ENCODE data around the gene HELLS.
"Not testable (repeated sequence)": the region's sequence is repeated elsewhere in the genome, so short reads cannot be mapped to it uniquely, and the experiment has no call there.

The HELLS gene

DNA sequence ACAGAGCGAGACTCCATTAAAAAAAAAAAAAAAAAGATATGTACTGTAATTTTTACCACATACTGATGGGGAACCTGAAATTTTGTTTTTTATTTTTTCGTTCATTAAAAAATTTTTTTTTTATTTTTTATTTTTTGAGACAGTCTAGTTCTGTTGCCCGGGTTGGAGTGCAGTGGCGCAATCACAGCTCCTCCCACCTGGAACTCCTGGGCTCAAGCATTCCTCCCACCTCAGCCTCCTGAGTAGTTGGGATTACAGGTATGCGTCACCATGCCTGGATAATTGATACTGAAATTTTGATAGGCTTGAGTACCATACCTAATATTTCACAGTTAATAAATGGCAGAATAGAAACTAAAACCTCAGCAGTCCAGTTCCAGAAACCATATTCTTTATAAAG lies 20.9 kb upstream of the HELLS start:
- DNase-seq (ENCODE audit: low read depth) = no peak
- H3K4me3 ChIP-seq (ENCODE audit: control insufficient read depth, low read depth, low read length) = no peak overlapping the region
- TF ChIP-seq, protein P1, sequence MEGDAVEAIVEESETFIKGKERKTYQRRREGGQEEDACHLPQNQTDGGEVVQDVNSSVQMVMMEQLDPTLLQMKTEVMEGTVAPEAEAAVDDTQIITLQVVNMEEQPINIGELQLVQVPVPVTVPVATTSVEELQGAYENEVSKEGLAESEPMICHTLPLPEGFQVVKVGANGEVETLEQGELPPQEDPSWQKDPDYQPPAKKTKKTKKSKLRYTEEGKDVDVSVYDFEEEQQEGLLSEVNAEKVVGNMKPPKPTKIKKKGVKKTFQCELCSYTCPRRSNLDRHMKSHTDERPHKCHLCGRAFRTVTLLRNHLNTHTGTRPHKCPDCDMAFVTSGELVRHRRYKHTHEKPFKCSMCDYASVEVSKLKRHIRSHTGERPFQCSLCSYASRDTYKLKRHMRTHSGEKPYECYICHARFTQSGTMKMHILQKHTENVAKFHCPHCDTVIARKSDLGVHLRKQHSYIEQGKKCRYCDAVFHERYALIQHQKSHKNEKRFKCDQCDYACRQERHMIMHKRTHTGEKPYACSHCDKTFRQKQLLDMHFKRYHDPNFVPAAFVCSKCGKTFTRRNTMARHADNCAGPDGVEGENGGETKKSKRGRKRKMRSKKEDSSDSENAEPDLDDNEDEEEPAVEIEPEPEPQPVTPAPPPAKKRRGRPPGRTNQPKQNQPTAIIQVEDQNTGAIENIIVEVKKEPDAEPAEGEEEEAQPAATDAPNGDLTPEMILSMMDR (conservative IDR thresholded peaks at IDR 0.05; ENCODE audit: control insufficient read depth, insufficient read depth, low read depth, low read length) = no peak

DNA sequence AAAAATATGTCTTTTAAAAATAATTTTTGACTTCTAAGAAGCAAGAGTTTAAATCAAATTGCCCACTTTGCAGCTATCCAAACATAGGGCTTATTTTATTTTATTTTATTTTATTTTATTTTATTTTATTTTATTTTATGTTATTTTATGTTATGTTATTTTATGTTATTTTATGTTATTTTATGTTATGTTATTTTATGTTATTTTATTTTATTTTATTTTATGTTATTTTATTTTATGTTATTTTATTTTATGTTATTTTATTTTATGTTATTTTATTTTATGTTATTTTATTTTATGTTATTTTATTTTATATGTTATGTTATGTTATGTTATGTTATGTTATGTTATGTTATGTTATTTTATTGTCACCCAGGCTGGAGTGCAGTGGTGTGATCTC lies 14.0 kb upstream of the HELLS start:
- not testable (repeated sequence) for DNase-seq (ENCODE audit: low read depth); H3K4me3 ChIP-seq (ENCODE audit: control insufficient read depth, low read depth, low read length)

DNA sequence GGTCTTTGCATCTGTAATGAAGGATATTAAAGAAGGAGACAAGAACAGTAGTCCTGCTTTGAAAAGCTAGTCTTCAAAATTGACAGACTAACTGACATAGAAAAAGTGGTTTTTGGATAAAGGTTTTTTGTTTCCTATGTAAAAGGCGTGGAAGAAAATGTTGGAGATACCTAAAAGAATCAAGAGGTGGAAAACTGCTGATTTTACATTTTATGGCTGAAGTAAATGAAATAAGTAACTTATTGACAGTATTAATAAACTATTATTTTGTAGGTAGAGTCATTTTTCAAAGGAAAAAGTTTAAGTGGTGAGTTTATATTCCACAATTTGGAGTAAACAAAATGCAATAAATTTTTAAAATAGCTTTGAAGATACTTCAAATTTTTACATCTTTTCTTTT lies 12.6 kb upstream of the HELLS start:
- DNase-seq (ENCODE audit: low read depth) = no peak
- no peak overlapping the region for H3K4me3 ChIP-seq (ENCODE audit: control insufficient read depth, low read depth, low read length)
- TF ChIP-seq, protein P1 (conservative IDR thresholded peaks at IDR 0.05; ENCODE audit: control insufficient read depth, insufficient read depth, low read depth, low read length) = no peak

DNA sequence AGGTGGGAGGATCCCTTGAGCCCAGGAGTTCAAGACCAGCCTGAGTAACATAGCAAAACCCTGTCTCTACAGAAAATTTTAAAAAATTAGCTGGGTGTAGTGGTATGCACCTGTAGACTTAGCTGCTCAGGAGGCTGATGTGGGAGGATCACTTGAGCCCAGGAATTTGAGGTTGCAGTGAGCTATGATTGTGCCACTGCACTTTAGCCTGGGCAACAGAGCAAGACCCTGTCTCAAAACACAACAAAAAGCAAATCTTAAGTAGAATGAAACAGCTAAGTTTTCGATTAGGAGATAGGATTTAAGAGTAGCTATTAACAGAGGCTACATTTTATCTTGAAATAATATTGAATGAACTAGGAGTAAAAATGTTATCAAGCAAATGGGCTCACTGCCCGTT lies 3.3 kb upstream of the HELLS start:
- H3K4me3 ChIP-seq (ENCODE audit: control insufficient read depth, low read depth, low read length); DNase-seq (ENCODE audit: low read depth): not testable (repeated sequence)

DNA sequence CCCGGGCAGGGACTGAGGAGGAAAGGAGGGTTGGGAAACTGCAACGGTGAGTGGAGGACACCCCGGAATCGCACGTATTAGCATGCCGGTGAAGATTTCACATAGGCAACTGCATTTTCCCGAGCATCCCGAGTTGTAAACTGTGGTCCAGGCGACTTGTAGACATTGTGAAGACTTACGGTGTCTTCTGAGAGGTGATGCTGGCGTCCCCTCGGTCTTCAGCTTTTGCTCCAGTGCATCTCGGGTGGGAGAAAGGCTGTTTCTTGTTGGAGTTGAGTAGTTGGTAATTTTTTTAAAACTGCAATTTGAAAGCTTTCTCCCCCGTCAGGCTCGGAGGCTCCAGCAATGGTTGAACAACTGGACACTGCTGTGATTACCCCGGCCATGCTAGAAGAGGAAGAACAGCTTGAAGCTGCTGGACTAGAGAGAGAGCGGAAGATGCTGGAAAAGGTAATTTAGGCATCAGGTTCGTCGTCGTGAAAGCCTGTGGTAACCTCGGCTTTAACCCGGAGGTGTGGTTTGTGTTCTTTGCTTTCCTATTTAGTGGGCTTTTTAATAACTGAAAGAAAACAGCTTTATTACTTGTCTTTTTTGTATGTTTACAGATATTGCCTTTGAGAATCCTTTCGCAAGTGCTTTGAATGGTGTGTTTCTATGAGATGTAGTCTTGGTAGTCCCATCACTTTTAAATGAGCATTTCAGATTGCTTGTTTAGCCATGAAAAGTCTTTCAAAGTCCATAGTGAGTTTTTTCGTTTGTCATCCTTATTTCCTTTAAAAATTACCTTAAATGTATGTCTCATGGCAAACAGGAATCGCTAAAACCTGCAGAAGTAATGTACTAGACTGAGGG lies 687 bp downstream of the HELLS start:
- peak overlapping the region; percentile 98 for H3K4me3 ChIP-seq (ENCODE audit: control insufficient read depth, low read depth, low read length)
- TF ChIP-seq, protein P1 (conservative IDR thresholded peaks at IDR 0.05; ENCODE audit: control insufficient read depth, insufficient read depth, low read depth, low read length) = no peak
- DNase-seq (ENCODE audit: low read depth) = peak; percentile 25

DNA sequence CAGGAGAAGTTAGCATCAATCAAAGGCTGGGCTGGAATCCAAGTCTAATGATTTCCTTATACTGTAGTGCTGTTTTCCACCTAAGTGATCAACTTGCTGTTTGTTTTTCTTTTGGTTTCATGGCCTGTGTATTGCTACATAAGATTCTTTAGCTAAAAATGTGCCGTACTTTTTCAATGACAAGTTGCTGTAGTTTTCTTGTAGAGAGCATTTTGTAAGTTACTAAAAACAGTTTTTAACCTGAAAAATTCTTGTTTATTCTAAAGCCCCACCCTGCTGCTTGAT lies 1.3 kb downstream of the HELLS start:
- TF ChIP-seq, protein P1 (conservative IDR thresholded peaks at IDR 0.05; ENCODE audit: control insufficient read depth, insufficient read depth, low read depth, low read length) = no peak
- peak overlapping the region; percentile 98 for H3K4me3 ChIP-seq (ENCODE audit: control insufficient read depth, low read depth, low read length)
- DNase-seq (ENCODE audit: low read depth) = peak; percentile 44

DNA sequence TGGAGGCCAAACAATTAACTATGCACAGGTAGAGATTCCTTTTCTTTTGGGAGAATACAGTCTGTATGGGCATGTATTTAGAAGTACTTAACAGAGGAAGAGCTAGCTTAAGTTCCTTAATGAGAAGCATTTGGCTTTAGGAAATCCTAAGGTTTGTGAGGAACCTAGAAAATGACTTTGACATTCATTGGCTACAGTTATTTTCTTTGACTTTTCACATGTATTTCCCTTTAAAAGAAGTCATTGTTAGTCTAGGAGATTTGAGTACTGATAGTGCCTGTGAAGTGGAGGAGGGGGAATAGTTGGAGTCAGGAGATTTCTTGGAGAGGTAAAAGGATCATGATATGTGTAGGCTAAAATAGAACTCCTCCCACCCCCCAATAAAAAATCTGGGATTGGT lies 3.6 kb downstream of the HELLS start:
- TF ChIP-seq, protein P1 (conservative IDR thresholded peaks at IDR 0.05; ENCODE audit: control insufficient read depth, insufficient read depth, low read depth, low read length) = no peak

DNA sequence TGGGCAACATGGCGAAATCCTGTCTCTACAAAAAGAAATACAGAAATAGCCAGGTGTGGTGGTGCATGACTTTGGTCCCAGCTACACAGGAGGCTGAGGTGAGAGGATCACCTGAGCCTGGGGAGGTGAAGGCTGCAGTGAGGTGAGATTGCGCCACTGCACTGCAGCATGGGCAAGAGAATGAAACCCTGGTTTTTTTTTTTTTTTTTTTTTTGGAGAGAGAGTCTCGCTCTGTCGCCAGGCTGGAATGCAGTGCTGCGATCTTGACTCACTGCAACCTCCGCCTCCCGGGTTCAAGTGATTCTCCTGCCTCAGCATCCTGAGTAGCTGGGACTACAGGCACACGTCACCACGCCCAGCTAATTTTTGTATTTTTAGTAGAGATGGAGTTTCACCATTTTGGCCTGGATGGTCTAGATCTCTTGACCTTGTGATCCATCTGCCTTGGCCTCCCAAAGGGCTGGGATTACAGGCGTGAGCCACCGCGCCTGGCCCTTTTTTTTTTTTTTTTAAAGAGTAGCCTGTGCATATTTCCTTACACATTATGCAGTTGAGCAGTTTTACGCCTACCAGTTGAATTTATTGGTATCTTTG lies 22.2 kb downstream of the HELLS start:
- peak; percentile 14 for DNase-seq (ENCODE audit: low read depth)

More for the DNA sequence above, 3.6 kb downstream of the HELLS start:
- no peak for DNase-seq (ENCODE audit: low read depth)
- no peak overlapping the region for H3K4me3 ChIP-seq (ENCODE audit: control insufficient read depth, low read depth, low read length)

More for the DNA sequence above, 22.2 kb downstream of the HELLS start:
- H3K4me3 ChIP-seq (ENCODE audit: control insufficient read depth, low read depth, low read length) = not testable (repeated sequence)

Measured in fibroblast of mammary gland (primary cell).